ENCODE results near the gene PRKN. TPM values are rescaled to one million over a fixed set of nuclear protein-coding genes. Genes with fewer than 3 reads are reported as not detected.

The PRKN gene
- total RNA-seq, 2 donors from 2014 or later = 8.3 to 8.4 TPM

- H3K9me3 ChIP-seq (ENCODE audit: control insufficient read depth, low read length, poor library complexity, severe bottlenecking) = no peaks in the 10 kb centered on the region
- no peak overlapping the region for H3K27ac Mint-ChIP-seq
- no peaks in the 10 kb centered on the region for H3K27me3 Mint-ChIP-seq
- ATAC-seq = no peak
- no peak for DNase-seq
- no peak overlapping the region for H3K4me3 Mint-ChIP-seq
- no peaks in the 10 kb centered on the region for H3K4me1 Mint-ChIP-seq
- no peaks in the 10 kb centered on the region for H3K36me3 Mint-ChIP-seq (ENCODE audit: low read depth)
Measured at GRCh38 chr6:162343198-162343935, 384.2 kb downstream of the PRKN start.

GRCh38 chr6:162337412-162337811 is 390.2 kb downstream of the PRKN start:
- H3K27ac Mint-ChIP-seq = no peak overlapping the region
- ATAC-seq (no peak), DNase-seq (no peak)
- no peaks in the 10 kb centered on the region for H3K9me3 ChIP-seq (ENCODE audit: control insufficient read depth, low read length, poor library complexity, severe bottlenecking)
- H3K4me1 Mint-ChIP-seq = no peaks in the 10 kb centered on the region
- no peak overlapping the region for H3K4me3 Mint-ChIP-seq
- H3K27me3 Mint-ChIP-seq = no peaks in the 10 kb centered on the region
- H3K36me3 Mint-ChIP-seq (ENCODE audit: low read depth) = no peaks in the 10 kb centered on the region

- Mint-ChIP-seq H3K27ac (no peak overlapping the region), H3K36me3 (ENCODE audit: low read depth) (no peaks in the 10 kb centered on the region), H3K4me1 (no peaks in the 10 kb centered on the region), H3K4me3 (no peak overlapping the region), H3K27me3 (no peaks in the 10 kb centered on the region)
- DNase-seq (no peak), ATAC-seq (no peak)
- no peaks in the 10 kb centered on the region for H3K9me3 ChIP-seq (ENCODE audit: control insufficient read depth, low read length, poor library complexity, severe bottlenecking)
Measured at GRCh38 chr6:162336359-162336758, 391.2 kb downstream of the PRKN start.

- Mint-ChIP-seq H3K36me3 (ENCODE audit: low read depth) (no peaks in the 10 kb centered on the region), H3K4me3 (no peak overlapping the region), H3K4me1 (no peaks in the 10 kb centered on the region), H3K27me3 (no peaks in the 10 kb centered on the region), H3K27ac (no peak overlapping the region)
- DNase-seq (no peak), ATAC-seq (no peak)
- H3K9me3 ChIP-seq (ENCODE audit: control insufficient read depth, low read length, poor library complexity, severe bottlenecking) = no peaks in the 10 kb centered on the region
Measured at GRCh38 chr6:162332365-162332764, 395.2 kb downstream of the PRKN start.

GRCh38 chr6:162331911-162332310 is 395.7 kb downstream of the PRKN start:
- ATAC-seq (no peak), DNase-seq (no peak)
- no peak overlapping the region for H3K27ac Mint-ChIP-seq
- H3K36me3 Mint-ChIP-seq (ENCODE audit: low read depth) = no peaks in the 10 kb centered on the region
- no peak overlapping the region for H3K4me3 Mint-ChIP-seq
- no peaks in the 10 kb centered on the region for H3K27me3 Mint-ChIP-seq
- no peaks in the 10 kb centered on the region for H3K9me3 ChIP-seq (ENCODE audit: control insufficient read depth, low read length, poor library complexity, severe bottlenecking)
- H3K4me1 Mint-ChIP-seq = no peaks in the 10 kb centered on the region

GRCh38 chr6:162325826-162326225 is 401.7 kb downstream of the PRKN start:
- Mint-ChIP-seq H3K4me3 (no peak overlapping the region), H3K27ac (no peak overlapping the region), H3K36me3 (ENCODE audit: low read depth) (no peaks in the 10 kb centered on the region), H3K4me1 (no peaks in the 10 kb centered on the region), H3K27me3 (no peaks in the 10 kb centered on the region)
- DNase-seq = no peak
- ATAC-seq = no peak
- no peaks in the 10 kb centered on the region for H3K9me3 ChIP-seq (ENCODE audit: control insufficient read depth, low read length, poor library complexity, severe bottlenecking)

- Mint-ChIP-seq H3K4me1 (no peaks in the 10 kb centered on the region), H3K27me3 (no peaks in the 10 kb centered on the region), H3K27ac (no peak overlapping the region), H3K4me3 (no peak overlapping the region), H3K36me3 (ENCODE audit: low read depth) (no peaks in the 10 kb centered on the region)
- DNase-seq (no peak), ATAC-seq (no peak)
- H3K9me3 ChIP-seq (ENCODE audit: control insufficient read depth, low read length, poor library complexity, severe bottlenecking) = no peaks in the 10 kb centered on the region
Measured at GRCh38 chr6:162325051-162325450, 402.5 kb downstream of the PRKN start.

GRCh38 chr6:162315291-162315690 is 412.3 kb downstream of the PRKN start:
- Mint-ChIP-seq H3K4me3 (no peak overlapping the region), H3K27ac (no peak overlapping the region), H3K4me1 (no peaks in the 10 kb centered on the region), H3K36me3 (ENCODE audit: low read depth) (no peaks in the 10 kb centered on the region), H3K27me3 (no peaks in the 10 kb centered on the region)
- H3K9me3 ChIP-seq (ENCODE audit: control insufficient read depth, low read length, poor library complexity, severe bottlenecking) = peaks cover 4% of the 10 kb centered on the region
- DNase-seq (no peak), ATAC-seq (no peak)

- ATAC-seq = no peak
- peaks cover 4% of the 10 kb centered on the region for H3K9me3 ChIP-seq (ENCODE audit: control insufficient read depth, low read length, poor library complexity, severe bottlenecking)
- Mint-ChIP-seq H3K36me3 (ENCODE audit: low read depth) (no peaks in the 10 kb centered on the region), H3K27ac (no peak overlapping the region), H3K27me3 (no peaks in the 10 kb centered on the region), H3K4me3 (no peak overlapping the region), H3K4me1 (no peaks in the 10 kb centered on the region)
- DNase-seq = no peak
Measured at GRCh38 chr6:162313922-162314660, 413.5 kb downstream of the PRKN start.

GRCh38 chr6:162307865-162308264 is 419.7 kb downstream of the PRKN start:
- ATAC-seq (no peak), DNase-seq (no peak)
- no peaks in the 10 kb centered on the region for H3K9me3 ChIP-seq (ENCODE audit: control insufficient read depth, low read length, poor library complexity, severe bottlenecking)
- H3K27ac Mint-ChIP-seq = no peak overlapping the region
- no peak overlapping the region for H3K4me3 Mint-ChIP-seq
- no peaks in the 10 kb centered on the region for H3K4me1 Mint-ChIP-seq
- H3K36me3 Mint-ChIP-seq (ENCODE audit: low read depth) = no peaks in the 10 kb centered on the region
- H3K27me3 Mint-ChIP-seq = no peaks in the 10 kb centered on the region

- DNase-seq (no peak), ATAC-seq (no peak)
- Mint-ChIP-seq H3K4me3 (no peak overlapping the region), H3K27me3 (no peaks in the 10 kb centered on the region), H3K4me1 (no peaks in the 10 kb centered on the region), H3K36me3 (ENCODE audit: low read depth) (no peaks in the 10 kb centered on the region), H3K27ac (no peak overlapping the region)
- H3K9me3 ChIP-seq (ENCODE audit: control insufficient read depth, low read length, poor library complexity, severe bottlenecking) = no peaks in the 10 kb centered on the region
Measured at GRCh38 chr6:162306616-162307015, 420.9 kb downstream of the PRKN start.

GRCh38 chr6:162301128-162301527 is 426.4 kb downstream of the PRKN start:
- H3K27ac Mint-ChIP-seq = no peak overlapping the region
- H3K4me1 Mint-ChIP-seq = no peaks in the 10 kb centered on the region
- H3K27me3 Mint-ChIP-seq = no peaks in the 10 kb centered on the region
- no peaks in the 10 kb centered on the region for H3K36me3 Mint-ChIP-seq (ENCODE audit: low read depth)
- DNase-seq (no peak), ATAC-seq (no peak)
- H3K4me3 Mint-ChIP-seq = no peak overlapping the region
- no peaks in the 10 kb centered on the region for H3K9me3 ChIP-seq (ENCODE audit: control insufficient read depth, low read length, poor library complexity, severe bottlenecking)

- Mint-ChIP-seq H3K27ac (no peak overlapping the region), H3K4me1 (no peaks in the 10 kb centered on the region), H3K4me3 (no peak overlapping the region), H3K36me3 (ENCODE audit: low read depth) (no peaks in the 10 kb centered on the region), H3K27me3 (no peaks in the 10 kb centered on the region)
- no peak for ATAC-seq
- no peaks in the 10 kb centered on the region for H3K9me3 ChIP-seq (ENCODE audit: control insufficient read depth, low read length, poor library complexity, severe bottlenecking)
- DNase-seq = no peak
Measured at GRCh38 chr6:162294029-162294428, 433.5 kb downstream of the PRKN start.

- Mint-ChIP-seq H3K36me3 (ENCODE audit: low read depth) (no peaks in the 10 kb centered on the region), H3K27ac (no peak overlapping the region), H3K4me3 (no peak overlapping the region), H3K4me1 (no peaks in the 10 kb centered on the region), H3K27me3 (no peaks in the 10 kb centered on the region)
- ATAC-seq (no peak), DNase-seq (no peak)
- no peaks in the 10 kb centered on the region for H3K9me3 ChIP-seq (ENCODE audit: control insufficient read depth, low read length, poor library complexity, severe bottlenecking)
Measured at GRCh38 chr6:162292915-162293314, 434.7 kb downstream of the PRKN start.

Measured in T-helper 17 cell (primary cell).